GM18519 (cell line): ENCODE measurements around the gene UST.

Experiments used
- ATAC-seq: cut with Tn5 transposase; IDR thresholded peaks from one replicate; pipeline ENCODE4 v1.9.1; 2021; ENCODE audit warnings: mild to moderate bottlenecking, moderate library complexity; ENCODE audit not compliant: unreplicated experiment, low FRiP score

The UST gene

GRCh38 chr6:148795563-148795962 lies 48.7 kb downstream of the UST start:
- no peak for ATAC-seq

- ATAC-seq: no peak
Measured at GRCh38 chr6:148799647-148800046, 52.8 kb downstream of the UST start.

- ATAC-seq: no peak
Measured at GRCh38 chr6:148800536-148800935, 53.7 kb downstream of the UST start.

- ATAC-seq: no peak
Measured at GRCh38 chr6:148803979-148804378, 57.1 kb downstream of the UST start.

GRCh38 chr6:148805777-148806176 lies 58.9 kb downstream of the UST start:
- ATAC-seq: no peak

GRCh38 chr6:148807784-148808183 lies 61.0 kb downstream of the UST start:
- ATAC-seq: no peak

GRCh38 chr6:148808786-148809304 lies 62.0 kb downstream of the UST start:
- no peak for ATAC-seq

GRCh38 chr6:148811459-148811858 lies 64.6 kb downstream of the UST start:
- no peak for ATAC-seq

- no peak for ATAC-seq
Measured at GRCh38 chr6:148814082-148814790, 67.4 kb downstream of the UST start.

GRCh38 chr6:148814869-148815268 lies 68.0 kb downstream of the UST start:
- no peak for ATAC-seq

GRCh38 chr6:148816117-148816516 lies 69.3 kb downstream of the UST start:
- ATAC-seq: no peak

- no peak for ATAC-seq
Measured at GRCh38 chr6:148817689-148818088, 70.9 kb downstream of the UST start.

GRCh38 chr6:148818939-148819575 lies 72.2 kb downstream of the UST start:
- ATAC-seq: no peak

- no peak for ATAC-seq
Measured at GRCh38 chr6:148819852-148820251, 73.0 kb downstream of the UST start.

GRCh38 chr6:148822819-148823218 lies 76.0 kb downstream of the UST start:
- no peak for ATAC-seq

GRCh38 chr6:148824291-148824690 lies 77.5 kb downstream of the UST start:
- ATAC-seq: no peak

- ATAC-seq: no peak
Measured at GRCh38 chr6:148824960-148825359, 78.1 kb downstream of the UST start.

- no peak for ATAC-seq
Measured at GRCh38 chr6:148825492-148825891, 78.7 kb downstream of the UST start.

- ATAC-seq: no peak
Measured at GRCh38 chr6:148827416-148828045, 80.7 kb downstream of the UST start.

- ATAC-seq: no peak
Measured at GRCh38 chr6:148828047-148828446, 81.2 kb downstream of the UST start.

GRCh38 chr6:148829415-148830101 lies 82.7 kb downstream of the UST start:
- ATAC-seq: no peak
